ENCODE data around the gene DPP10.
"Not testable (repeated sequence)": the region's sequence is repeated elsewhere in the genome, so short reads cannot be mapped to it uniquely, and the experiment has no call there.

The DPP10 gene

DNA sequence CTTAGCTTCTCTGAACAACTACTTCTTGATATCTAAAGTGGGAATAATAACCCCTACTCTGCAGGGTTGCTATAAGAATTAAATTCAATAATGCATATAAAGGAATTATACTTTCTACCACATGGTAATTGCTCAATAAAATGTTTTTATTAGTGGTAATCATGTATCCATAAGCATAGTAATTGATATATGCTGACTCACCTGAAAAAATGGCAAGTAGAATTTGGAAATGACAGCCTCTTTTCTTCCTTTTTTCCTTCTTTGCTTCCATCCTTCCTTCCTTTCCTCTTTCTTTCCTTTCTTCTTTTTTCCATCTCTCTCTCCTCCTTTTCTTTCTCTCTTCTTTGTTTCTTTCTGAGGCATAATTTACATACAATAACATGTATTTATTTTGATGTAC is 65.3 kb downstream of the DPP10 start:
- peaks cover 0 to 3% of the 10 kb centered on the region in 2 donors for H3K9me3 ChIP-seq (ENCODE audit: control insufficient read depth in 2 of 2, low read length in 2 of 2)
- H3K27ac ChIP-seq (ENCODE audit: low read length): no peak overlapping the region
- no peak overlapping the region for H3K9ac ChIP-seq (ENCODE audit: low read length in 2 of 2)
- no peaks in the 10 kb centered on the region for H3K36me3 ChIP-seq (ENCODE audit: control insufficient read depth in 2 of 2, insufficient read depth in 2 of 2, low read length in 2 of 2)
- no peaks in the 10 kb centered on the region for H3K4me1 ChIP-seq (ENCODE audit: control insufficient read depth, insufficient read depth, low read length)
- no peak overlapping the region for H3K4me3 ChIP-seq (ENCODE audit: low read length in 2 of 2)
- H3K27me3 ChIP-seq (ENCODE audit: control insufficient read depth in 1 of 2, insufficient read depth in 2 of 2, low read length in 2 of 2): no peaks in the 10 kb centered on the region

DNA sequence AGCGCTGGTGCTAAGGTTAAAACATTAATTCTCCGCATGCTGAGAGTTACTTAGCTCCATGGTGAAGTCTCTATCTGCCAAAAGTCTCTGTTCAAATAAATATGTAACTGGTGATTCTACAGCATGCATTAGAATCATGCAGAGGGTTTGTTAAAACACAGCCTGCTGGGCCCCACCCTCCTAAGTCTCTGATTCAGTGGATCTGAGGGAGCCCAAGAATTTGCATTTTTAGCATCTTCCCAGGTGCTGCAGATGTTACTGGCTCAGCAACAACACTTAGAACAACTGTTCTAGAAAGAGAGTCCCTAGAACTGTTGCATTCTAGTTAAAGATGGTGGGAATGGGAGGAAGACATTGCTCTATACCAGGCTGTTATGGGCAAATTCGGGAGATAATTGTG is 73.4 kb downstream of the DPP10 start:
- no peak overlapping the region for H3K4me3 ChIP-seq (ENCODE audit: low read length in 2 of 2)
- H3K27ac ChIP-seq (ENCODE audit: low read length): no peak overlapping the region
- H3K9ac ChIP-seq (ENCODE audit: low read length in 2 of 2): no peak overlapping the region
- H3K36me3 ChIP-seq (ENCODE audit: control insufficient read depth in 2 of 2, insufficient read depth in 2 of 2, low read length in 2 of 2): no peaks in the 10 kb centered on the region
- no peaks in the 10 kb centered on the region for H3K9me3 ChIP-seq (ENCODE audit: control insufficient read depth in 2 of 2, low read length in 2 of 2)
- H3K4me1 ChIP-seq (ENCODE audit: control insufficient read depth, insufficient read depth, low read length): no peaks in the 10 kb centered on the region
- no peaks in the 10 kb centered on the region for H3K27me3 ChIP-seq (ENCODE audit: control insufficient read depth in 1 of 2, insufficient read depth in 2 of 2, low read length in 2 of 2)

DNA sequence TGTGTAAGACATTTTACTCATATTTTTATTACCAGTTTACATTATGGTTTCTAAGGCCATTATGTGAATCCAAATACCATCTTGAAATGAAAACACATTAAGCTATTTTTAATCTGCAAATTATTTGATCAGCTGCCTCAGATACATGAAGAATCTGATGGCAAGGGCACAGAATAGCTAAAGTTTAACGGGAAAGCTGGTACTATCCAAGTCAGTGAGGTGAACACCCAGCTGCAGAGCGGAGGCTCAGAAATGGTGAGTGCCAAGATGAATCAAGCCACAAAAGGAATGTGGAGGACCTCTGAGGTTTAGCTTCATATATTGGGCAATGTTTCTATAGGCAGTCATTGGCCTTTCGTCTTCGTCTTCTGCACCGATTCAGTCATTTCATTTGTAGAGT is 75.1 kb downstream of the DPP10 start:
- Histone ChIP-seq H3K27ac (ENCODE audit: low read length) (no peak overlapping the region), H3K4me3 (ENCODE audit: low read length in 2 of 2) (no peak overlapping the region), H3K9ac (ENCODE audit: low read length in 2 of 2) (no peak overlapping the region), H3K4me1 (ENCODE audit: control insufficient read depth, insufficient read depth, low read length) (no peaks in the 10 kb centered on the region), H3K36me3 (ENCODE audit: control insufficient read depth in 2 of 2, insufficient read depth in 2 of 2, low read length in 2 of 2) (no peaks in the 10 kb centered on the region), H3K27me3 (ENCODE audit: control insufficient read depth in 1 of 2, insufficient read depth in 2 of 2, low read length in 2 of 2) (no peaks in the 10 kb centered on the region), H3K9me3 (ENCODE audit: control insufficient read depth in 2 of 2, low read length in 2 of 2) (no peaks in the 10 kb centered on the region)

DNA sequence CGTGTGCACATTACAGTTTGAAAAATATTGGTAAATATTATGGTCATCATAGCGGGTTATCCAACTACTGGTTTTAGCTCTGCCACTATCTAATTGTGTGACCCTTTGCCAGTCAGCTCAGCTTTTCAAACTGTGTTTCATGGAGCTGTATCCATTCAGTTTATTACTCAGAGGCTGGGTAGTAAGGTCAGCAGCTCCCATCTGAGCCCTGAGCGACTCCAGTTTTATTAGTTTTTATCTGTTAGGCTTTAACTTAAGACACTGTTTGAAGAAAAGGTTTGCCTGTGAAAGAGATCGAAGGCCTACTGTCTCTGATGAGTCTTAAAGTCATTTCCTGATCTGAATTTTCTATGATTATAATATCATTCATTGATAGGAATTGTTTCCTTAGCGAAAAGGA is 76.3 kb downstream of the DPP10 start:
- Histone ChIP-seq H3K36me3 (ENCODE audit: control insufficient read depth in 2 of 2, insufficient read depth in 2 of 2, low read length in 2 of 2) (no peaks in the 10 kb centered on the region), H3K27ac (ENCODE audit: low read length) (no peak overlapping the region), H3K9ac (ENCODE audit: low read length in 2 of 2) (no peak overlapping the region), H3K4me1 (ENCODE audit: control insufficient read depth, insufficient read depth, low read length) (no peaks in the 10 kb centered on the region), H3K9me3 (ENCODE audit: control insufficient read depth in 2 of 2, low read length in 2 of 2) (no peaks in the 10 kb centered on the region), H3K4me3 (ENCODE audit: low read length in 2 of 2) (no peak overlapping the region), H3K27me3 (ENCODE audit: control insufficient read depth in 1 of 2, insufficient read depth in 2 of 2, low read length in 2 of 2) (no peaks in the 10 kb centered on the region)

DNA sequence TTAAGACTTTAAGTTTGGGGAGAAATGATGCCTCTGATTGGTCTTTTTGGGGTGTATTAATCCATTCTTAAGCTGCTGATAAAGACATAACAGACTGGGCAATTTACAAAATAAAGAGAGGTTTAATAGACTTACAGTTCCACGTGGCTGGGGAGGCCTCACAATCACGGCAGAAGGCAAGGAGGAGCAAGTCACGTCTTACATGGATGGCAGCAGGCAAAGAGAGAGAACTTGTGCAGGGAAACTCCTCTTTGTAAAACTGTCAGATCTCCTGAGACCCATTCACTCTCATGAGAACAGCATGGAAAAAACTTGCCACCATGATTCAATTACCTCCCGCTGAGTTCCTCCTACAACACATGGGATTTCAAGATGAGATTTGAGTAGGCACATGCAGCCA is 80.2 kb downstream of the DPP10 start:
- not testable (repeated sequence) for H3K9ac ChIP-seq (ENCODE audit: low read length in 2 of 2); H3K9me3 ChIP-seq (ENCODE audit: control insufficient read depth in 2 of 2, low read length in 2 of 2); H3K4me1 ChIP-seq (ENCODE audit: control insufficient read depth, insufficient read depth, low read length)

DNA sequence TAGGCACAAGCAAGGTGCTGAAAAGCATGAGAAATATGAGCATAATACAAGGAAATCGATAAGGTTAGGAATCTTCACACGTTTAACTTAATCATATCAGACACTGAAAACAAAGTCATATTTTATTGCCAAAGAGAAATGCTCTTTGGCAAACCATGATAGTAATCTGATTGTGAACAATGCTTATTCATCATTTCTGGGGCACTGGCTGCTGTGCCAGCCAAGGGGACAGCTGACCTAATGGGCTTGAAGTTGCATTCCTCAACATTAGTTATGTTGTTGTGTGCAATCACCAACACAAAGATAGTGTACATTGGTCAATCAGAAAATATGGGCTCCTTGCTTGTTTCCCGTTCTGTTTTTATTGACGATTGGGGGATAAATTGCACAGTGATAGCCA is 83.5 kb downstream of the DPP10 start:
- Histone ChIP-seq H3K4me1 (ENCODE audit: control insufficient read depth, insufficient read depth, low read length) (no peaks in the 10 kb centered on the region), H3K9me3 (ENCODE audit: control insufficient read depth in 2 of 2, low read length in 2 of 2) (peaks cover 0 to 2% of the 10 kb centered on the region in 2 donors), H3K4me3 (ENCODE audit: low read length in 2 of 2) (no peak overlapping the region), H3K27ac (ENCODE audit: low read length) (no peak overlapping the region), H3K9ac (ENCODE audit: low read length in 2 of 2) (no peak overlapping the region), H3K36me3 (ENCODE audit: control insufficient read depth in 2 of 2, insufficient read depth in 2 of 2, low read length in 2 of 2) (no peaks in the 10 kb centered on the region), H3K27me3 (ENCODE audit: control insufficient read depth in 1 of 2, insufficient read depth in 2 of 2, low read length in 2 of 2) (no peaks in the 10 kb centered on the region)

More for the DNA sequence above, 80.2 kb downstream of the DPP10 start:
- H3K4me3 ChIP-seq (ENCODE audit: low read length in 2 of 2); H3K27ac ChIP-seq (ENCODE audit: low read length); H3K27me3 ChIP-seq (ENCODE audit: control insufficient read depth in 1 of 2, insufficient read depth in 2 of 2, low read length in 2 of 2); H3K36me3 ChIP-seq (ENCODE audit: control insufficient read depth in 2 of 2, insufficient read depth in 2 of 2, low read length in 2 of 2): not testable (repeated sequence)

DNA sequence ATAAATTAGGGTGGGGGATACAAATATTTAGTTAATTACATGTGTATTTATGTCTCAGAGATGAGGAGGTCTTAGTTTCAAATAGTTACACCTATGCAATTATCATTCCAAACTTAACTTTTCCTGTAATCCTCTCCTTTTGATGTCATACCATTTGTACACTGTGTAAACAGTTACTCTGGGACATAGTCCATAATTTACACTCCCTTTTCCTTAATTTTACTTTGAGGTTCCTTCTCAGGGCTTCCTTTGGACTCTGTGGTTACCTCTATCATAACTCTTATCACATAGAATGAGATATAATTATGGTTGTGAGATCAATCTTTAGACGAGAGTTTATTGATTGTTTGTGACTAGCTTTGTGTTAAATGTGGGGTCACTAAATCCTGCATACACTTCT is 84.4 kb downstream of the DPP10 start:
- no peaks in the 10 kb centered on the region for H3K27me3 ChIP-seq (ENCODE audit: control insufficient read depth in 1 of 2, insufficient read depth in 2 of 2, low read length in 2 of 2)
- H3K9ac ChIP-seq (ENCODE audit: low read length in 2 of 2): no peak overlapping the region
- no peaks in the 10 kb centered on the region for H3K36me3 ChIP-seq (ENCODE audit: control insufficient read depth in 2 of 2, insufficient read depth in 2 of 2, low read length in 2 of 2)
- peaks cover 0 to 2% of the 10 kb centered on the region in 2 donors for H3K9me3 ChIP-seq (ENCODE audit: control insufficient read depth in 2 of 2, low read length in 2 of 2)
- H3K27ac ChIP-seq (ENCODE audit: low read length): no peak overlapping the region
- no peaks in the 10 kb centered on the region for H3K4me1 ChIP-seq (ENCODE audit: control insufficient read depth, insufficient read depth, low read length)
- no peak overlapping the region for H3K4me3 ChIP-seq (ENCODE audit: low read length in 2 of 2)

DNA sequence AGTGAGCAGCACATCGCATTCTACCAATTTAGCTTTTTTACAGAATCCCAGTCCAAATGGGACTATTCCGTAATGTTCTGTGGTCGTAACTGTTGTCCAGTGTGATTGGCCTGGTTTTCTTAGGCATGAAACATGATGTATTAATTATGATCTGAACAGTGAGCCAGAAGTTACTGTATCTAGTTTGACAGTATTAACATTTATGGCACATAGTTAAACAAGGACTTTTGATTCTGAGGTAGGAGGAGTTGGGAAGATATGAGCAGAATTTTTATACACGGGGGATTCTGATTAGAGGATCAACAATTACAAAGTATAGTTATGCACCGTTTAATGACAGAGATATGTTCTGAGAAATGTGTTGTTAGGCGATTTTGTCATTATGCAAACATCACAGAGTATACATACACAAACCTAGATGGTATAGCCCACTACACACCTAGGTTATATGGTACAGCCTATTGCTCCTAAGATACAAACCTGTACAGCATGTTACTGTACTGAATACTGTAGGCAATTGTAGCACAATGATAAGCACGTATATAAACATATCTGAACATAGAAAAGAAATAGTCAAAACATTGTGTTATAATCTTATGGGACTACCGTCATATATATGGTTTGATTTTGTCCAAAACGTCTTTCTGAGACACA is 85.0 kb downstream of the DPP10 start:
- Histone ChIP-seq H3K27ac (ENCODE audit: low read length) (no peak overlapping the region), H3K36me3 (ENCODE audit: control insufficient read depth in 2 of 2, insufficient read depth in 2 of 2, low read length in 2 of 2) (no peaks in the 10 kb centered on the region), H3K27me3 (ENCODE audit: control insufficient read depth in 1 of 2, insufficient read depth in 2 of 2, low read length in 2 of 2) (no peaks in the 10 kb centered on the region), H3K4me1 (ENCODE audit: control insufficient read depth, insufficient read depth, low read length) (no peaks in the 10 kb centered on the region), H3K4me3 (ENCODE audit: low read length in 2 of 2) (no peak overlapping the region), H3K9ac (ENCODE audit: low read length in 2 of 2) (no peak overlapping the region), H3K9me3 (ENCODE audit: control insufficient read depth in 2 of 2, low read length in 2 of 2) (peaks cover 0 to 2% of the 10 kb centered on the region in 2 donors)

DNA sequence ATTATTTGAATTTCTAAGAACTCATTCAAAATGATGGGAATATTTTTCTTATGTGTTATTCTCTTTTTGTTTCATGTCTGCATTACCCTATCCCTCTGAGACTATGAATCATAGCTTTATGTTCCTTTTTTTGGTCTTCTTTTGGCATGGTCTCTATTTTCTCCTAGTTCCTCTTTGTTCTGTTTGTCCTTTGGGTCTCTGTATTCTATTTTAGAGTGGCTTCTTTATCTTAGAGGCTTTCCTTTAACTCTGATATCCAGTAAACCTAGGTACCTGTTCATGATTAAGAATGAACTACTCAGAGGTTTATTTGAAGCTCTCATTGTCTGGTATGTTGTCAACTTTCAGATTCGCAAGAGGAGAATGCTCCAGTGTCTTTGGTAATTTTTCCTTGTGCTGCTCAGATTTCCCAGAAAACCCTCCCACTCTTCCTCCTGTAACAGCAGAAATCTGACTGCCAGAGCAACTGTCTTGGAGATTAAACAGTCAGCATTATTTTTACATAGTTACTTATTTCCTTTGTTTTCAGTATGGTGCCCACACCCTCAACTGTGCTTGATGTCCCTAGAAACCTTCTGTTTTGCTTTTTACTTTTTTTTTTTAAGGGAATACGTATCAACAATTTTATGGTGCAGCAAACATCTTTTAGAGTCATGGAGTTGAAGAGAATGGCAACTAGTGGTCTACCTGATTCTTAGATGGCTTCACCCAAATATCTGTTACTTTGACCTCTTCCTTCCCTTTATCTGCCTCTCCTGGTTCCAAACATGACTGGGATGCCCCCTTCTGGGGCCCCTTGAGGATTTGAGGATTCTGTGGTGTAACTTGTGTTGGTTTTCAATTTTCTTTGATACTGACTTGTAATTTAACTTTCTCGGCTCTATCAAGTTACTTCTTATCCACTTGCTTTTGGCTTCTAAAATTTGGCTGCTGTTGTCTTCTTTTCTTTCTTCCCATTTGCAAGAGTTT is 92.0 kb downstream of the DPP10 start:
- no peaks in the 10 kb centered on the region for H3K4me1 ChIP-seq (ENCODE audit: control insufficient read depth, insufficient read depth, low read length)
- H3K4me3 ChIP-seq (ENCODE audit: low read length in 2 of 2): no peak overlapping the region
- H3K36me3 ChIP-seq (ENCODE audit: control insufficient read depth in 2 of 2, insufficient read depth in 2 of 2, low read length in 2 of 2): no peaks in the 10 kb centered on the region
- H3K27ac ChIP-seq (ENCODE audit: low read length): no peak overlapping the region
- H3K9ac ChIP-seq (ENCODE audit: low read length in 2 of 2): no peak overlapping the region
- no peaks in the 10 kb centered on the region for H3K9me3 ChIP-seq (ENCODE audit: control insufficient read depth in 2 of 2, low read length in 2 of 2)
- H3K27me3 ChIP-seq (ENCODE audit: control insufficient read depth in 1 of 2, insufficient read depth in 2 of 2, low read length in 2 of 2): no peaks in the 10 kb centered on the region

DNA sequence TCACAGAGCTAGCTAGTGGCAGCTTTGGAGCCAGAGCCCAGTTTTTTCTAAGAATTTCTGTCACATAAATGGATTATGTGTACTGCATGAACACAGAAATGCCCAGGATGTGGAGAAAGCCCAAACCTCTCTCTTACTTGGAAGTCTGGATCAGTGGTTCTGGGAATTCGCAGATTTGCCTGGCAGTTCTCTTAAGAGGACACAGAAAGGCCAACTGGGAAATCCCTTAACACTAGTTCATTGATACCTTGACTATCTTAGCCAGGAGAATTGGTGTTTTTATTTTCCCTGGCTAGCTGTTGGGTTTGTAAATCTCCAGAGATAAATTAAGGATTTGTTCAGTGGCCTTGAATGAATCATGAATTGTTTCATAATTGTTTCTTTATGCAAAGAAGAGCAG is 95.3 kb downstream of the DPP10 start:
- Histone ChIP-seq H3K4me1 (ENCODE audit: control insufficient read depth, insufficient read depth, low read length) (no peaks in the 10 kb centered on the region), H3K9ac (ENCODE audit: low read length in 2 of 2) (no peak overlapping the region), H3K27ac (ENCODE audit: low read length) (no peak overlapping the region), H3K27me3 (ENCODE audit: control insufficient read depth in 1 of 2, insufficient read depth in 2 of 2, low read length in 2 of 2) (no peaks in the 10 kb centered on the region), H3K4me3 (ENCODE audit: low read length in 2 of 2) (no peak overlapping the region), H3K36me3 (ENCODE audit: control insufficient read depth in 2 of 2, insufficient read depth in 2 of 2, low read length in 2 of 2) (no peaks in the 10 kb centered on the region), H3K9me3 (ENCODE audit: control insufficient read depth in 2 of 2, low read length in 2 of 2) (no peaks in the 10 kb centered on the region)

DNA sequence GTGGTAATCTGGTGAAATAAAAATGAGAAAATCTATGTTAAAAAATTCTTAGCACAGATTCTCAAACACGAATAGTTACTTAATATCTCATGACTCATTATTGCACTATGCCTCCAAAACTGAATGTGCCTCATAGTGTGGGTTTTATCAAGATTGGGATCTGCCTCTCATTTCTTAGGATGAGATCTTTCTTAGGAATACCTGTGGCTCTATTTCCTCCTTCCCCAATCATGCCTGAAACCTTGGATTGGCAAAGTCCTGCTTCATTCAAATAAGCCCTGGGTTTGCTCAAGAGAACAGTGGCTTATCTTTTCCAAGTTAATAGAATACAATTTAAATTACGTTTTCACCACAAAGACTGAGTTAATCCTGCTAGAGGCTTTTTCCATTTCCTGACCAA is 100.3 kb downstream of the DPP10 start:
- no peak overlapping the region for H3K27ac ChIP-seq (ENCODE audit: low read length)
- no peaks in the 10 kb centered on the region for H3K9me3 ChIP-seq (ENCODE audit: control insufficient read depth in 2 of 2, low read length in 2 of 2)
- no peaks in the 10 kb centered on the region for H3K4me1 ChIP-seq (ENCODE audit: control insufficient read depth, insufficient read depth, low read length)
- H3K27me3 ChIP-seq (ENCODE audit: control insufficient read depth in 1 of 2, insufficient read depth in 2 of 2, low read length in 2 of 2): no peaks in the 10 kb centered on the region
- H3K9ac ChIP-seq (ENCODE audit: low read length in 2 of 2): no peak overlapping the region
- no peak overlapping the region for H3K4me3 ChIP-seq (ENCODE audit: low read length in 2 of 2)
- no peaks in the 10 kb centered on the region for H3K36me3 ChIP-seq (ENCODE audit: control insufficient read depth in 2 of 2, insufficient read depth in 2 of 2, low read length in 2 of 2)
